Fibroblast of skin of scalp (primary cell): ENCODE measurements around the gene MEG3.
"Not testable (repeated sequence)": the region's sequence is repeated elsewhere in the genome, so short reads cannot be mapped to it uniquely, and the experiment has no call there.

Source experiments
- DNase-seq: peaks from one replicate; pipeline ENCODE4 v3.0.0-alpha.2; 2013

MEG3 gene

DNA sequence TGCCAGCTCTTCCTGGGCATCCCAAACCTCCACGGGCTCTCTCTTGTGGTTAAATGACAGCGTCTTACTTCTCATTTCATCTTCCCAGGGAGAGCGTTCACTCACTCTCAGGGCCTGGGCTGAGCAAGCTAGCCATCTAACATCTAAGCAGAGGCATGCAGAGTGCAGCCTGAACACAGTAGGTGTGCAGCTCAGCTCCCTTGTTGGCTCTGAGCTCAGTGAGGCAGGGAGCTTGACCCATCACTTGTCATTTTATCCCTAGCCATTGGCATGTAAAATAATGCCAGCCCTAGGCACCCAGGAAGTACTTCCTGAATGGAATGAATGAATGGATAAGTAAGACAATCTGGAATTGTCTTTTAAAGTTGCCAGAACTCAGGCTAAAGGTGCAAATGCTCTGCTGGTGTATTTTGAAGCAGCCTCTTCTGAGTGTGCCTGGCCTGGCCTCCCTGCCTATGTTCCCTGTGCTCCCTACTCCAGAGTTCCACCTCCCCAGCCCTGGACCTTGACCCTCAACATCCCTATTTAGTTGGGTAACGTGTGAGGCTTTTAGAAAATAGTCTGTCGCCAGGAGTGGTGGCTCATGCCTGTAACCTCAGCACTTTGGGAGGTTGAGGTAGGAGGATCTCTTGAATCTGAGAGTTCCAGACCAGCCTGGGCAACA, 9.5 kb upstream of the MEG3 start:
- no peak for DNase-seq

DNA sequence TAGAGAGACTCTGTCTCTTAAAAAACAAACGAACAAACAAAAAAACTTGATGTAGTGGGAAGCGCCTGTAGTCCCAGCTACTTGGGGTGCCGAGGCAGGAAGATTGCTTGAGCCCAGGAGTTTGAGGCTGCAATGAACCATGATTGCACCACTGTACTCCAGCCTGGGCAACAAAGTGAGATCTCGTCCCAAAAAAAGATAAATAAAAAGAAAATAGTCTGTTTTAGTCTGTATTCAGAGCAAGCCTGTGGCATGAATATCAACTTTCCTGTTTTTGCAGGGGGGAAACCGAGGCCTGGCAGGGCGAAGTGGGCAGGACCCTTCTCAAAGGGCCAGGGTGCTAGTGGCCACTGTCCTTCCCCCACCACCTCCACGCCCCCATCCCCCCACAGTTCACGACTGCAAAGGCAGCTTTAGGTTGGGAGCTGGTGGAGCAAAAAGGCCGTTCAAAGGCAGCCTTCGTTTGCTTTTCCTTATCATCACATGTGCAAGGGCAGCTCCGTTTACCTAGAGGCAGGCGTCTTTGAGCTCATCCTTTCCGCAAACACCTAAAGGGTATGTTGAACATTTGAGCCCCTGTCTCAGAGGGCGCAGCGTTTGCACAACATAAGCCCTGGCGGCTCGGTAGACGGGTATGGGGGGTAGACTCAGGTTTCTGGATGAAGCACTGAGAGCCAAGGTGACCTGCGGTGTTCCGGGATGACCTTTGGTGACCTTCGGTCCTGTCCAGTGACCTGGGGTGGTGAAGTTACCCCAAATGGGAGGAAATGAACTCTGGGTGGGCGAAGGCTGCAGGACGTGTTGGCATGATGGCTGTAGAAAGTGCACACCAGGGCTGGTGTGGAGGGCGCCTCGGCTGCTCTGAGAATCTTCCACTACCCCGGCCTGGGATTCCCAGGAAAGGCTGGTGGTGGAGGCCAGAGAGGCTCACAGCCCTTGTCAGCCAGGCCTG, 8.7 kb upstream of the MEG3 start:
- DNase-seq, result no peak

DNA sequence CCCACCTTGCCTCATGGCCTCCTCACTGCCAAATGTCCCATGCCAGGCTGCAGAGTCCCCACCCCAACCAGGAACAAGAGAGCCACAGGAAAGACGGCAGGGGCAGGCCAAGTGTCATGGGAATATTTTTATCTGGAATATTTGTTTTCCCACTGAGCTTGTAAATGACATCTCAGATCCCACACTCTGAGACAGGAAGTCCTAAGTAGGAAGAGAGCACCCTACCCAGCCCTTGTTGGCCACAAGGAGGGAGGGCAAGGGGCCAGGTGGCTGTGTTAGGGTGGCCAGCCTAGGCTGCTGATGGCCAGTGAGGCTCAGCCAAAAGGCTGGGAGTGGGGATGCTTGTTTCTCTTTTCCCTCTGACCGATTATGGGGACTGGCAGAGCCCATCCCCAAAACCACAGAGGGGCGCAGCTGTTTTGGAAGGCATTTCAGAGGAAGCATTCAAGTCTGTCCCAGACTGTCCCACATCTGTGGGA, 7.7 kb upstream of the MEG3 start:
- no peak for DNase-seq

DNA sequence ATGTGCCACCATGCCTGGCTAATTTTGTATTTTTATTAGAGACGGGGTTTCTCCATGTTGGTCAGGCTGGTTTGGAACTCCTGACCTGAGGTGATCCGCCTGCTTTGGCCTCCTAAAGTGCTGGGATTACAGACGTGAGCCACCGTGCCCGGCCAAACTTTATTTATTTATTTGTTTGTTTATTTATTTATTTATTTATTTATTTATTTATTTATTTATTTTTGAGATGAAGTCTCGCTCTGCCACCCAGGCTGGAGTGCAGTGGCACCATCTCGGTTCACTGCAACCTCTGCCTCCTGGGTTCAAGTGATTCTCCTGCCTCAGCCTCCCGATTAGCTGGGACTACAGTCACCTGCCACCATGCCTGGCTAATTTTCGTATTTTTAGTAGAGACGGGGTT, 7.0 kb upstream of the MEG3 start:
- not testable (repeated sequence) for DNase-seq

DNA sequence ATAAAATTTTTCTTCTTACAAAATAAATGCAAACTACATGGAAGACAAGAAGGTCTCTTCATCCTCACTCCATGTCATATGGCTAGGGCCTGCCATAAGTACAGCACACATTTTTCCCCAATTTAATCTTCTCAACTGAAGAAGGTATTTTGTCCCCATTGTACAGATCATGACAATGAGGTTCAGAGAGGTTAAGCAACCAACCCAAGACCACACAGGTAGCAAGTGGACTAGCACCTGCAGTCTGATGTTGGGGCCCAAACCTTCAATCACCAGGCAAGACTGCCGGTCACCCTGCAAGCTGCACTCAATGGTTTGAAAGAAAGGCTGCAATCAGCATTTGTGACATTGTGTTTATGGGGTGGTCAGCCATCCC, 6.5 kb upstream of the MEG3 start:
- no peak for DNase-seq

DNA sequence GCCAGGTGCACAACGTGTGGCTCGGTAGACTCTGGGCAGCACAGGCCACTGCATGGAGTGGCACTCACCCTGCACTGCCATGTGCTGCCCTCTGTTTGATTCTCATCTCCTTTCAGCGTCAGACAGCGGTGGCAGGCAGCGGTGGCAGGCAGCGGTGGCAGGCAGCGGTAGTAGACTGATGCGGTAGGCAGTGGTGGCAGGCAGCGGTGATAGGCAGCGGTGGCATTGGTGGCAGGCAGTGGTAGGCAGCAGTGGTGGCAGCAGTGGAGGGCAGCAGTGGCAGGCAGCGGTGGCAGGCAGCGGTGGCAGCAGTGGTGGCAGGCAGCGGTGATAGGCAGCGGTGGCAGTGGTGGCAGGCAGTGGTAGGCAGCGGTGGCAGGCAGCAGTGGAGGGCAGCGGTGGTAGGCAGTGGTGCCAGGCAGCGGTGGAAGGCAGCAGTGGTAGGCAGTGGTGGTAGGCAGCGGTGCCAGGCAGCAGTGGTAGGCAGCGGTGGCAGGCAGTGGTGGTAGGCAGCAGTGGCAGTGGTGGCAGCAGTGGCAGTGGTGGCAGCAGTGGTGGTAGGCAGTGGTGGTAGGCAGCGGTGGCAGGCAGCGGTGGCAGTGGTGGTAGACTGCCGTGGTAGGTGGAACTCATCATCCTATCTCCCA, 6.0 kb upstream of the MEG3 start:
- no peak for DNase-seq

DNA sequence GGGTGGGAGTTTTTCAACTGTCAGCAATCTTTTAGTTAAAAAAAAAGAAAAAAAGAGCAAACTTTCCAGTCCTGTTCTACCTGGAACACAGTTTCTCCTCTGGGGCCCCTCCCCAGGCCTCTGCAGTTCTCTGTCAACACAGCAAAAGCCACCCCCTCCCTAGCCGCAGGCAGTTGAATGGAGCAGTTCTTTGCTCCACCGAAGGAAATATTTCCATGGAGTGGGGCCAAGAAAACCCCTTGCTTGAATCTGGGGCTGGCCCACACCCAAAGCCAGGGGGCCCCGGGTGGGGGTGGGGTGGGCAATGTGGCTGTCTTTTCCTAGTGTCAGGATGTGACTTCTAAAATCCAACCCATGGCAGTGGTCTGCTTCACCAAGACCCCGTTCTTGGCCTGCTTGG, 5.0 kb upstream of the MEG3 start:
- DNase-seq, result no peak

DNA sequence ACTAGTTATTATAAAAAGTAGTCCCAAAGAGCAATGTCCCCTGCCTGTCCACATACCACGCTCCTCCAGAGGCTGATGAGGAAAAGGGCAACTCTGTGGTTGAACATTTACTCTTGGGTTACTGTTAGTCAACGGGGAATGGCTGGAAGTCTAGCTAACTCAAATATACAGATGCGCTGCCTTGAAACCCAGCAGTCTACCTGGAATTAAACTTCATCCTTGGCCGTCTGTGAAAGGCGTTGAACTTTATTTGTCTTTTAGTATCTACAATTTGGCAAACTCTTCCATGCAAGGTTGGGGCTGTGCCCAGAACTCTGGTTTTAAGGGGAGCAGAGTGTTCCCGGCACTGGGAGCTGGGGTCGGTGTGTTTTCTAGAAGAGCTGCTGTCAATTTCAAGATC, 3.9 kb upstream of the MEG3 start:
- DNase-seq, result no peak

DNA sequence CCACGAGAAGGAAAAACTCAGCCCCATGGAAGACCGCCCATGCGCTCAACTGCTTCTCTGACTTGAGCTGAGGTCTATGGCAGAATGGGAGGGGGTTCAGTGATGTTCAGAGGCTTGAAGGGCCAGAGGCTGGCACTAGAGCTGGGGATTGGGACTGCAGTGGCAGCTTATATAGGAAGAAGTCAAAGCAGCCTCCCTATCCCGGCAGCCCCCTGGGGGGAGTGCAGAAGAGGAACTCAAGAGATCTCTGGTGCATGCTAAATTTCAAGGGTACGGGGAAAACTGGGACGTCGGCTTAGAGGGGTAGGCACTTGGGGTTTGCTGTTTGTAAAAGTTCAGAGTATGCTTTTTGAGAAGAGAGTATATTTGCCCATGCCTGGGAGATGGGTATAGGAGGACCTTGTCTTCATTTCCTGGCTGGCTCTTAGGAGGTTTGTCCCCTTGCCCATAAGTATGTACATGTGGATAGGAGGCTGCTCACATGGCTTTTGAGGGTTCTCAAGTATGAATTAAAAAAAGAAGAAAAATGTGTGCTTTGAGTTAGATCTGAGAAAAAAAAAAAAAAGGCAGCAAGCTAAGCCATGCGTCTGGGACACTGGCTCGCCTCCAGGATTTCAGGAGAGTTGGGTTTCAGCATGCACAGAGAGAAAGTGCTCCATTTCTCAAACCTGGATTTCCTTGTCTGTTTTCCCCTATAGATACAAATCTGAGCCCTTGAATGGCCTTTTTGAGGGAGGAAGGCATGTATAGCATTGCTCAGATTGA, 3.2 kb upstream of the MEG3 start:
- DNase-seq, result peak; percentile 61

DNA sequence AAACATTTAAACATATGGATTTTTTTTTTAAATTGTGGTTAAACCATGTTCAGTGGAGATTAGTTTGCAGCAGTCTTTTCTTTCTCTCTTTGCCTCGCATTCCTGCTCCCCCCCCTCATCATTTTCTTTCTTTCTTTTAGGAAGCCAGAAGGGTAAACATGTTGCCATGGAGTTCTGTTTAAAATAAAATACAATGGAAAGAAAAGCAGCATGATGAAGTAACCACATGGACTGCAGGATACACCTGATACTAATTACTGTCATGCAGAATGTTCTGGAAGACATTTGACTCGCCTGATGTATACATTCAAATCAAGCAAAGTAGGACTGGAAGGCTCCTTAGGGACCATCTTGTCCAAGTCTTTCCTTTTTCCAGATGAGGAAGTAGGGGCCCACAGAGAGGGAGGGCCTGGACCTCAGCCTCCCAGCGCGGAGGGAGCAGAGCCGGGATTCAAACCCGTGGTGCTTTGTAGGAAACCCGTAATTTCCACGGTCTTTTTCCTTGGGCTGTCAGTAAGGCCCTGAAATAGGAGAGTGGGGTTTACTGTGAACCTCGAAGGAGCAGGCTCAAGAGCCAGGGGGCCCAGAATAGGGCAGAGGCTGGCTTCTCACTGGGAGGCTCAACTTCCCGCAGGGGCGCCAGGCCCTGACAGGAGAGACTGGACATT, 2.4 kb upstream of the MEG3 start:
- peak; percentile 27 for DNase-seq

DNA sequence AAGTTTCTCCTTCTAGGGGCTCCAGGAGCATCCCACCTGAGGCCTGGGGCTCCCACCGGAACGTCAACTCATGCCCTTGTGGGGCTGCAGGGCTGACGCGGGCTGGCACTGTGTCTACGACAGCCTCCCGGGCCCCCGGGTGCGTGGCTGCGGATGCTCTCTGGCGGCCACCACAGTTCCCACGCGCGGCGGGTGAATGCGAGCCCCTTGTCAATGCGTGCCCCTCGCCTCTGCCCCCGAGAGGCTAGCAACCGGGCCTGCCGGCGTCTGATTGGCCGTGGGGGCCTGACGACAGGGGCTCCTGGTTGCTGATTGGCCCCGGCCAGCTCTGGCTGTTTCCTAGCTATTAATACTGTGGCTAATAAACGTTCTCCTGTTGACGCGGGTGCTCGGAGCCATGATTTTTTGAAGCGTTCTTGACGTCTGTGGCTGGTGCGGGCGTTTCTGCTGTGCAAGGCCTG, 1.8 kb upstream of the MEG3 start:
- DNase-seq, result peak; percentile 65

DNA sequence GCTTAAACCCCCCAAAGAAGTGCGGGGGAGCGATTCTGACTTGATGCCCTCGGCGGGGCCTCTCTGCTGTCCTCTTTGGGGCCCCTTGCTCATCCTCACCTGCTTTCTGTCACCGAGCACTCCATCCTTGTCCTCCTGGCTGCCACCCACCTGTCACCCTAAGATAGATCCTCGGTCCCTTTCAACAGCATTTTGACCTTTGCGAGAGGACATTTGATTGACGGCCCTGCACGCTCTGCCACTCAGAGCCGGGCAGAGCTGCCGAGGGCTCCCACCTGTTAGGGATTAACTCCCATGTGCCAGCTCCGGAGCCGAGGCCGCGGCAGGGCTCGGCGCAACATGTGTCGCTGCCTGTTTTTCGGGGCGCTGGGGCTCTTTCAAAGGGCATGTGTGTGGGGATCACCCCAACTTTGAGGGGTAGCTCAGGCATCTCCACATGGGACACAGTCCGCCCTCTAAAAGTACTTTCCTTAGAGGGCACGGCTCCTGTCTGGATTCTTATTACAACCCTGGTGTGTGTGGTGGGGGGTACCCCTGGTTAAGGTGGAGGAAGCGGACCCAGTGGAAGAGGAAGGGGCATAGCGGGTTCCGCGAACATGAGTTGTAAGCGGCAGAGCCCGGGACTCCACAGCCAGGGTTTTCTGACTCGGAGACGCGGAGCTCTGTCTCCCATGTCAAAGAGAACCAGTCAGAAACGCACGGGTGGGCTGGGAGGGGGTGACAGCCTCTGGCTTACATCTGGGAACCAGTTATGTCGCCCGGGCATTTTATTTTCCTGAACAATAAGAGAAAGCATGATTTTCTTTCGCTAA, 811 bp upstream of the MEG3 start:
- no peak for DNase-seq

DNA sequence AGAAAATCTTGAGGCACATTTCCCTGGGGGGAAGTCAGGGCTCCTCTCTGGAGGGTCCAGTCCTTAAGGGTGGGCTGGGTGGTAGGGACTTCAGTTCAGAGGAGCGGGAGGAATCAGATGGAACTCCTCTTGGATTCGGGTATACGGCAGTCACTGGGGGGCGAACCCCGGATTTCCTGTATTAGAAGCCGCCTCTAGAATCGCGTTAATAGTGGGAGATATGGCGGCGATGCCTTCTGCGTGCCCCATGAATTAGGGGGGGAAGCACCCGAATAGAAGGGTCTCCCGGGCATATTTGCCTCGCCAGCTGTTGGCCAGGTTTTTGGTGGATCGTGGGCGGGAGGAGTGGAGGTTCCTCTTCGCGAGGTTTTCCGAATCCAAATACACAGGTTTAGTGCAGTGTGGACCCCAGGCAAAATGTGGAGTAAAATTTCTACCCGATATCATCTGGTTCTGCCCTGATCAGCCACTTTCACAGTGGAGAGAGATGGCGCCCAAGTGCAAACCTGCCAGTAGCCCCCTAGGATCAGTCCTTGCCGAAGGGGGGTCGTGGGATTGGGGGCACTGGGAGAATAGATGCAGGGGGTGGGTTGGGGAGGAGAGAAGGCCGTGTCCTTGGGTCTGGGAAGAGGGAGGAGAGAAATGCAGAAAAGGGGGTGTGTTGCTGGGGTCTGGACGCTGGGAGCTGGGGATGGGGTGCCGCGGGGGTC, 628 bp downstream of the MEG3 start:
- DNase-seq, result peak; percentile 31

DNA sequence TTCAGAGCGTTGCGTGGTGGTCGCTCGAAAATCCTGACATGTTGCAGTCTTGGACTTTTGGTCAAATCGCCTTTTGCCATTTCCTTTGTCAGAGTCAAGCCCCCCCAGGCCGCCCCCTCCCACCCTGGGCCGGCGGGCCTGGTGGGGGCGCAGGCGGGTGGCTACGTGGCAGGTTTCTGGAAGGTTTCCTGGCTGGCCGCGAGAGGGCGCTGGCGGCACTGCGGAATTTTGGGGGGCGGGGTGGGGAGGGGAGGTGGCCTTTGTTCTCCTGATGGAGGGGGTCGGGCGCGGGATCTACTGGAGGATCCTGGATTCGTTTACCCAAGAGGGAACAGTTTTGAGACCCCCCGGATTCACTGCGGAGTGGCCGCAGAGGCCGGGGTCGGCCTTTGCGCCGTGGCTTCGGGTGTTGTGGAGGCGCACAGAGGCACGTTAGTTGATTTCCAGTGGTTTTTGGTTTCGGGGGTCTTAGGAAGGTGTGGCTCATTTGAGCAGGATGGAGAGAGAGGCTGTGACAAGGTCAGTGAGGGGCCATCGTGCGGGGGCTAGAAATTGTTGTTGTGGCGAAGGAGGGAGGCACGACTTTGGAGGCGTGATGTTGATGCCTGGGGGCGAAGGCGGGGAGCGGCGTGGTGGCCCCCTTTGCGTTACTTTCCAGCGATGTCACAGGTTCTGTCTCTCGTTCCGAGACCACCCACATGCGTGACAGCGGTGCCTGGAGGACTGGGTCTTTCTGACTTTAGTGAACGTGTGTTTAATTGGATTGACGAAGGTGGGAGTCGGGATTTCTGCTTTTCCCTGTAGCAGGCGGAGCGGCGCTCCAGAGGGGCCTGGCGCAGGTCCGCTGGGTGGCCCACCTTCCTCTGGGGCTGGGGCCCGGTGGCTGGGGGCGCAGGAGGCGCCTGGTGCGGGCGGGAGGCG, 1.4 kb downstream of the MEG3 start:
- peak; percentile 54 for DNase-seq

DNA sequence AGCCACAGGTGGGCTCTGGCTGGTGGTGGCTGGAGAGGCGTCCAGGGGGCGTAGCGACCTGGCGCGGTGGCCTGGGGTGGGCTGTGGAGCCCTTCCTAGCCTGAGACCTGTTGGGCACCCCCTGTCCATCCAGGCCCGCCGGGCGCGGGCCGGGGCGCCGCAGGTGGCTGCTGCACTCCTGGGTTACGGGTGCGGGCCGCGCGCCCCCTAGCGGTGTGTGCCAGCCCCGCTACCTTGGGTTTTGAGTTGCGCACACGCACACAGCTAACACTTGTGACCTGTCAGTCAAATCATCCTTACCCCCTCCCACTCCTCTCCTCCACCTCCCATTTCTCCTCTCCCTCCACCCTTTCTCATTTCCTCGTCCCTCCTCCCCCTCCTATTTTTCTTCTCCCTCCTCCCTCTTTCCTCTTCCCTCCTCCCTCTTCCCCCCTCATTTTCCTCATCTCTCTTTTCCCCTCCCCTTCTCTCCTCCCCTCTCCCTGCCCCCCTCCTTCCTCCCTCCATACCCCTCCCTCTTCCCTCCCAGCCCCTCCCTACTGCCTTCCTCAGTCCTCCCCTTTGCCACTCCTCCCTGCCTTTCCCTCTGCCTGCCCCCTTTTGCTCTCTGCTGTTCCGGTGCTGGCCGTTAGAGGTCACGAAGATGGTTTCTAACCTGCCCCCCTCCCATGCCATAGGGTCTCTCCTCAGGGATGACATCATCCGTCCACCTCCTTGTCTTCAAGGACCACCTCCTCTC, 2.3 kb downstream of the MEG3 start:
- DNase-seq, result peak; percentile 79

DNA sequence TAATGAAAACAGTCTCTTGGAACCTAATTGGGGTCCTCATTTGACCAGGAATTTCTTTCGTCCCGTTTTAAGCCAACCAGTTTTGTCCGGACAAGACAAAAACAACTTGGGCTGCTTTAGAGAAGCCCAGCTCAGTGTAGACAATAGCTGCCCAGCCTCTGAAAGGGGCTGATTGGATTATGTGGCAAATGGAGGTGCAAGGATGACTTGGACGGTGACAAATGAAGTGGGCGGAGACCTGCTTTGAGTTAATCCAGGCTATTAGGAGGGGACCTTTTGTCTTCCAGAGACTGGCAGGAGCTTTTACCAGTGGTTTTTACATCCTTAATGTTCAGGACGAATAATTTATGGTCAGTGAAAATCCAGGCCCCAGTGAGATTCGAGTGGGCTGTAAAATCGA, 4.8 kb downstream of the MEG3 start:
- no peak for DNase-seq

DNA sequence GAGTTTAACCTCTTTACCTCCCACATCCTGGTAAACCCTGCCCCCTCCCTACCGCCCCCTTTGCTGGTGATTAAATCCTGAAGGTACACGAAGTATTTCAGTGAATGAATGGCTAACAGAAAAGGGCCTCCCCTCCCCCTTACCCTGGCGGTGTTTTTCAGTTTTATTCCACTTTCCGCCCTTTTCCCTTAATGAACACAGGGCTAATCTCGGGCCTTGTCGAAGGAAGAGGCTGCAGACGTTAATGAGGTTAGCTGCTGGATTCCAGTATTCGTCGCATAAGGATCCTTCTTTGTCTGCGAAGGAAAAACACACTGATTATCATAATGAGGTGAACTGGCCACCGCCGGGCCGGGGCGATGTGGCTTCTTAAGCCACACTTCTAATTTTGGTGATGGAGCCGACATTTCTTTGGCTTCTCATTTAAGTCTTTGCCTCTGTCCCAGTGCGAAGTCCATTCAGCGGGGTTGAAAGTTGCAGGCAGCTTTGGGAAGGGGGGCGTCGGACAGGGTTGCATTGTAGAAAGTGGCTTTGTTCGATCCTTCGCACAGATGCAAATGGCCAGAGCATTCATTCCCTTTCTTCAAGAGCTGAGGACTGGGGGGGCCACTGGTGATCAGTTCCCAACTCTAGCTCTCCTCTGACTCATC, 6.5 kb downstream of the MEG3 start:
- no peak for DNase-seq
